DOHH2 (cell line): ENCODE data around the gene IRAK2.

Experiments
- H3F3A ChIP-seq: fragments of 200-600 bp; sonication (generic), shearing (Covaris generic); 2 replicates; pipeline ENCODE4 v1.6.0; 2016; ENCODE audit warnings: antibody characterized with exemption, mild to moderate bottlenecking; ENCODE audit not compliant: control insufficient read depth, insufficient read depth
- H3K27ac ChIP-seq: fragments of 200-600 bp; sonication (generic); 2 replicates; pipeline ENCODE4 v1.5.1; 2014; ENCODE audit warnings: low read depth, mild to moderate bottlenecking, low read length, moderate library complexity
- H3K27me3 ChIP-seq: fragments of 200-600 bp; sonication (generic); 2 replicates; pipeline ENCODE4 v1.6.1; 2014; ENCODE audit warnings: mild to moderate bottlenecking, low read length, mixed read lengths; ENCODE audit not compliant: control insufficient read depth
- H3K36me3 ChIP-seq: fragments of 200-600 bp; sonication (generic); 2 replicates; pipeline ENCODE4 v1.6.1; 2014; ENCODE audit warnings: mild to moderate bottlenecking, low read length, moderate library complexity, mixed read lengths; ENCODE audit not compliant: control insufficient read depth
- H3K4me1 ChIP-seq: fragments of 200-600 bp; sonication (generic); 2 replicates; pipeline ENCODE4 v1.6.1; 2014; ENCODE audit warnings: mild to moderate bottlenecking, low read length, mixed read lengths; ENCODE audit not compliant: control insufficient read depth
- H3K4me2 ChIP-seq: fragments of 200-600 bp; sonication (generic); 2 replicates; pipeline ENCODE4 v1.6.0; 2014; ENCODE audit warnings: mild to moderate bottlenecking, low read length, moderate library complexity
- H3K4me3 ChIP-seq: fragments of 200-600 bp; sonication (generic); 2 replicates; pipeline ENCODE4 v1.5.1; 2014; ENCODE audit warnings: mild to moderate bottlenecking, low read length, mixed read lengths
- H3K79me2 ChIP-seq: fragments of 200-600 bp; sonication (generic); 2 replicates; pipeline ENCODE4 v1.6.1; 2014; ENCODE audit warnings: mild to moderate bottlenecking, low read length, mixed read lengths; ENCODE audit not compliant: control insufficient read depth
- H3K9me2 ChIP-seq: fragments of 200-600 bp; sonication (generic); replicated peaks from 2 replicates; pipeline ENCODE4 v1.6.1; 2014; ENCODE audit warnings: mild to moderate bottlenecking, low read length, mixed read lengths; ENCODE audit not compliant: control insufficient read depth
- H3K9me3 ChIP-seq: fragments of 200-600 bp; sonication (generic); 2 replicates; pipeline ENCODE4 v1.6.1; 2014; ENCODE audit warnings: antibody characterized with exemption, low read length, mixed read lengths; ENCODE audit not compliant: control insufficient read depth, insufficient read depth
- H4K20me1 ChIP-seq: fragments of 200-600 bp; sonication (generic); 2 replicates; pipeline ENCODE4 v1.6.0; 2014; ENCODE audit warnings: low read depth, mild to moderate bottlenecking, antibody characterized with exemption, low read length, moderate library complexity; ENCODE audit not compliant: control insufficient read depth, insufficient read depth
- EZH2phosphoT487 ChIP-seq: fragments of 200-600 bp; sonication (generic); IDR thresholded peaks from 2 replicates; pipeline ENCODE4 v1.6.1; 2017; ENCODE audit warnings: borderline replicate concordance, mild to moderate bottlenecking, antibody characterized with exemption, low read length, moderate library complexity, mixed read lengths
- TF ChIP-seq, protein P1 (sequence below): fragments of 200-600 bp; sonication (generic); IDR thresholded peaks from one replicate; pipeline ENCODE4 v1.5.1; 2014; ENCODE audit warnings: antibody characterized with exemption, mild to moderate bottlenecking, low read depth, low read length; ENCODE audit not compliant: poor library complexity, severe bottlenecking

The IRAK2 gene

DNA sequence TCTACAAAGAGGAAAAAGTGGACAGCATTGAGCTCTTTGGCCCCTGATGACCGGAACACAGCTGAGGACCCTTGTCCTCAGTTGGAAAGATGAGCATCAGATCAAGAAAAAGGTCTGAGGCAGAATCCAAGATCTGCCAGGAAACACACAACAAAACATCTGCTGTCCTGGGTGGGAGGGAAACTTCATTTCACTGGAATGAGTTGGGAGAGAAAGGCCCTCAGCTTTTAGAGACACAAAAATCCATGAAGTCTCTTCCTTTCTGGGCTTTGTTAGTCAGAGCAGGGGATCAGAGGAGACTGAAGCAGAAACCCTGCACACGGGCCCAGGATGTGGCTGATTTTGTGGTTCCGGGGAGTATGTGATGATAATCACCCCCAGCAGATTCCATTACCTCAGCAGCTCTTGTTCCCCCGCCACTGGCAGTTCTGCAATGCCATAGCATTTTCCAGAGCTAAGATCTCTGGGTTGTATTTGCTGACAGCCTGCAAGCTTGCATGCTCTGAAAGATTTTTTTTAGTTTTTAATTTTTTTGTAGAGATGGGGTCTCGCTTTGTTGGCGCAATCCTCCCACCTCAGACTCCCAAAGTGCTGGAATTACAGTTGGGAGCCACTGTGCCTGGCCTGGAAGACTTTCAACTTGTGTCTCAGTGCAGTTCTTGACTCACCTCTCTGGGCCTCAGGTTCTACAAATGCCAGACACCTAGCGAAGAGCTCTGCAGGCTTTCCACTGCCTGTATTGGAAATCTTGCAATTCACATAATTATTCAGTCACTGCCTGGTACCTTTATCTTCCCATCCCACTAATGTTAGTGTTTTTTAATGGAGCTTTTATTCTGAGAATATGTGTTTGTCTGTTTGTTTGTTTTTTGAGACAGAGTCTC is 77.7 kb downstream of the IRAK2 start:
- H3K79me2 ChIP-seq: peaks cover 3% of the 10 kb centered on the region; the same call in 1 of the 2 replicates
- H3K4me3 ChIP-seq: no peak overlapping the region
- no peaks in the 10 kb centered on the region for H4K20me1 ChIP-seq
- TF ChIP-seq EZH2phosphoT487: no peak
- TF ChIP-seq, protein P1, sequence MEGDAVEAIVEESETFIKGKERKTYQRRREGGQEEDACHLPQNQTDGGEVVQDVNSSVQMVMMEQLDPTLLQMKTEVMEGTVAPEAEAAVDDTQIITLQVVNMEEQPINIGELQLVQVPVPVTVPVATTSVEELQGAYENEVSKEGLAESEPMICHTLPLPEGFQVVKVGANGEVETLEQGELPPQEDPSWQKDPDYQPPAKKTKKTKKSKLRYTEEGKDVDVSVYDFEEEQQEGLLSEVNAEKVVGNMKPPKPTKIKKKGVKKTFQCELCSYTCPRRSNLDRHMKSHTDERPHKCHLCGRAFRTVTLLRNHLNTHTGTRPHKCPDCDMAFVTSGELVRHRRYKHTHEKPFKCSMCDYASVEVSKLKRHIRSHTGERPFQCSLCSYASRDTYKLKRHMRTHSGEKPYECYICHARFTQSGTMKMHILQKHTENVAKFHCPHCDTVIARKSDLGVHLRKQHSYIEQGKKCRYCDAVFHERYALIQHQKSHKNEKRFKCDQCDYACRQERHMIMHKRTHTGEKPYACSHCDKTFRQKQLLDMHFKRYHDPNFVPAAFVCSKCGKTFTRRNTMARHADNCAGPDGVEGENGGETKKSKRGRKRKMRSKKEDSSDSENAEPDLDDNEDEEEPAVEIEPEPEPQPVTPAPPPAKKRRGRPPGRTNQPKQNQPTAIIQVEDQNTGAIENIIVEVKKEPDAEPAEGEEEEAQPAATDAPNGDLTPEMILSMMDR: no peak
- H3F3A ChIP-seq: no peaks in the 10 kb centered on the region; the same call in 1 of the 2 replicates
- peaks cover 22% of the 10 kb centered on the region for H3K9me3 ChIP-seq
- peaks cover 55% of the 10 kb centered on the region for H3K36me3 ChIP-seq
- H3K27ac ChIP-seq: no peak overlapping the region
- H3K4me2 ChIP-seq: no peak overlapping the region
- H3K4me1 ChIP-seq: peaks cover 7% of the 10 kb centered on the region
- H3K9me2 ChIP-seq: no peaks in the 10 kb centered on the region
- H3K27me3 ChIP-seq: no peaks in the 10 kb centered on the region

DNA sequence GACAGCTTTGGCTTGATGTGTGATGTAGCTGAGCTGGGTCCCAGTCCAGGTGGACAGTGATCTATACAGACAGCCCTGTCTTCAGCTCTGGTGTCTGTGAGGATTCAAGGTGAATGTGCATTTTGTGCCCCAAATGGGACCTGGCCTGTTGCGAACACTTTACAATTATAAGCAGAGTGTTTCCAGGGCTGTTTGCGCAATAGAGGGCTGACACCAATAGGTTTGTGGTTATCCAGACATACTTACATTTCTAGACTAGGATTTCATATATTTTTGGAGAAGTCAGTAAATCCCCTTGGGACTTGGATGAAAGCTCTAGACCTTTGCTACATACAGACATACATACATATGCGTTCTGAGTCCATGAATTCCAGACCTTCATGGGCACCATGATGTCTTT is 79.3 kb downstream of the IRAK2 start:
- H3K4me2 ChIP-seq: no peak overlapping the region
- peaks cover 22% of the 10 kb centered on the region for H3K9me3 ChIP-seq
- no peaks in the 10 kb centered on the region for H4K20me1 ChIP-seq
- H3K36me3 ChIP-seq: peaks cover 46% of the 10 kb centered on the region
- no peak overlapping the region for H3K27ac ChIP-seq
- no peaks in the 10 kb centered on the region; the same call in 1 of the 2 replicates for H3F3A ChIP-seq
- H3K27me3 ChIP-seq: no peaks in the 10 kb centered on the region
- H3K79me2 ChIP-seq: peaks cover 13% of the 10 kb centered on the region
- H3K4me1 ChIP-seq: peaks cover 12% of the 10 kb centered on the region
- no peaks in the 10 kb centered on the region for H3K9me2 ChIP-seq
- TF ChIP-seq EZH2phosphoT487: no peak
- TF ChIP-seq, protein P1: no peak
- no peak overlapping the region for H3K4me3 ChIP-seq

DNA sequence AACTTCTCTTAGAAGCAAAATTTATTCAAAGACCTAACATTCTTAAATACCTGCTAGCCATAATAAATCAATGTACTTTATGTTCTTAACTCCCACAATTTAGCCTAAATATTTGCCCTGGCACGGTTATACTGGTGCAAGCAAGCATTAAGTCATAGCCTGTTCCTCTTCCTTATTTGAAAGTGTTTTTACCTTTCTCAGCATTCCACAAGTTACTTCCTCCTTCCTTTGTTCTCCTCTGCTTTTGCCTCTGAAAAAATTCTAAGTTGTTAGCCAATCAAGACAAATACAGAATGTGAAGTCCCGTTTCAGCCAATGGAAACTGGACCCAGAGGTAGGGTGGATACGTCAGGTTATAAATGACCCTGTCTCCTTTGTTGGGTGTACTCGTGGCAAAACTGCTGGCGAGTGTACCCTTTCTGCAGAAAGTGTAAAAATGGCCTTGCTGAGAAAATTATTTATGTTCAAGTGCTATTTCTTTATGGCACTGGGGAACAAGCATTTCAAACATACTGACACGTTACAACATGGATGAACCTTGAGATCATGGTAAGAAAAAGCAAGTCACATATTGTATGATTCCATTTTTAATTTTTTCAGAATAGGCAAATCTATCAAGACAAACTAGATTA is 80.5 kb downstream of the IRAK2 start:
- Histone ChIP-seq H3K9me3 (peaks cover 22% of the 10 kb centered on the region), H3K4me1 (peaks cover 18% of the 10 kb centered on the region), H3K4me2 (no peak overlapping the region), H3K4me3 (no peak overlapping the region), H3K27ac (no peak overlapping the region), H3K9me2 (no peaks in the 10 kb centered on the region), H3K79me2 (peaks cover 25% of the 10 kb centered on the region), H3K27me3 (no peaks in the 10 kb centered on the region), H4K20me1 (peaks cover 3% of the 10 kb centered on the region; the same call in 1 of the 2 replicates), H3F3A (no peaks in the 10 kb centered on the region; the same call in none of the 2 replicates), H3K36me3 (peaks cover 55% of the 10 kb centered on the region)
- TF ChIP-seq, protein P1: no peak
- TF ChIP-seq EZH2phosphoT487: no peak
